ENCODE measurements around the gene TATDN3.

DNA sequence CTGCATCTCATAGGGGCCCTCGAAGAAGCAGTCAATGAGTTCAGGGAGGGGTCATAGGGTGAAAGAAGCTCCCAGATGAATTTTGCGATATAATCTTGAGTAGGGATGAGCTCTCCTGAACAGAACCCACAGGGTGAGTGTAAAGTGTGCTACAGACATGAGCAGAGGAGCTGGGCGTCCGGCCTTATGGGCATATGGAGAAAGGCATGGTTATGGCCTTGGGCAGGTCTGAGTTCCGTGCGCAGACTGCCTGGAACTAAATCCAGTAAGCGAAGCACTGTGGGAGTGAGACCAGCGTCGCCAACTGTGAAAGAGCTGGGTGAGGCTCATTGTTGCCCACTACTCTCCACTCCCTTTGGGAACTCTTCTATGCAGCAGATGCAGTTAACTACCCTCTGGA is 28.9 kb upstream of the TATDN3 start:
- TF ChIP-seq, protein P1, sequence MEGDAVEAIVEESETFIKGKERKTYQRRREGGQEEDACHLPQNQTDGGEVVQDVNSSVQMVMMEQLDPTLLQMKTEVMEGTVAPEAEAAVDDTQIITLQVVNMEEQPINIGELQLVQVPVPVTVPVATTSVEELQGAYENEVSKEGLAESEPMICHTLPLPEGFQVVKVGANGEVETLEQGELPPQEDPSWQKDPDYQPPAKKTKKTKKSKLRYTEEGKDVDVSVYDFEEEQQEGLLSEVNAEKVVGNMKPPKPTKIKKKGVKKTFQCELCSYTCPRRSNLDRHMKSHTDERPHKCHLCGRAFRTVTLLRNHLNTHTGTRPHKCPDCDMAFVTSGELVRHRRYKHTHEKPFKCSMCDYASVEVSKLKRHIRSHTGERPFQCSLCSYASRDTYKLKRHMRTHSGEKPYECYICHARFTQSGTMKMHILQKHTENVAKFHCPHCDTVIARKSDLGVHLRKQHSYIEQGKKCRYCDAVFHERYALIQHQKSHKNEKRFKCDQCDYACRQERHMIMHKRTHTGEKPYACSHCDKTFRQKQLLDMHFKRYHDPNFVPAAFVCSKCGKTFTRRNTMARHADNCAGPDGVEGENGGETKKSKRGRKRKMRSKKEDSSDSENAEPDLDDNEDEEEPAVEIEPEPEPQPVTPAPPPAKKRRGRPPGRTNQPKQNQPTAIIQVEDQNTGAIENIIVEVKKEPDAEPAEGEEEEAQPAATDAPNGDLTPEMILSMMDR (IDR thresholded peaks at IDR 0.05) = no peak
- TF ChIP-seq POLR2AphosphoS5 (IDR thresholded peaks at IDR 0.05) = no peak
